ENCODE results near the gene CMTM4.
A peak's percentile ranks its signal among the peaks of the same experiment; 100 is the strongest.

CMTM4 gene

GRCh38 chr16:66696669-66697630 lies at the start of gene CMTM4:
TSS of gene CMTM4 (minus strand) at chr16:66696743. CDS start at chr16:66696525, 218 bp downstream.
- peak; percentile 30 for TF ChIP-seq CTCF (IDR thresholded peaks at IDR 0.05; ENCODE audit: borderline replicate concordance, control extremely low read depth, extremely low read depth, insufficient read depth, missing control alignments)
- in situ Hi-C loops (cut with MboI; ENCODE audit: low sequenced_read_pairs, unreplicated experiment) = no loop called here
- peak; percentile 97 for DNase-seq (ENCODE audit: low spot score)

- in situ Hi-C loops (cut with MboI; ENCODE audit: low sequenced_read_pairs, unreplicated experiment) = no loop called here
- TF ChIP-seq CTCF (IDR thresholded peaks at IDR 0.05; ENCODE audit: borderline replicate concordance, control extremely low read depth, extremely low read depth, insufficient read depth, missing control alignments) = no peak
- DNase-seq (ENCODE audit: low spot score) = no peak
Measured at GRCh38 chr16:66746048-66746447, 49.5 kb upstream of the CMTM4 start.

GRCh38 chr16:66741950-66742808 lies 45.6 kb upstream of the CMTM4 start:
- TF ChIP-seq CTCF (IDR thresholded peaks at IDR 0.05; ENCODE audit: borderline replicate concordance, control extremely low read depth, extremely low read depth, insufficient read depth, missing control alignments) = no peak
- in situ Hi-C loops (cut with MboI; ENCODE audit: low sequenced_read_pairs, unreplicated experiment) = no loop called here
- no peak for DNase-seq (ENCODE audit: low spot score)

- no peak for DNase-seq (ENCODE audit: low spot score)
- in situ Hi-C loops (cut with MboI; ENCODE audit: low sequenced_read_pairs, unreplicated experiment) = no loop called here
- no peak for TF ChIP-seq CTCF (IDR thresholded peaks at IDR 0.05; ENCODE audit: borderline replicate concordance, control extremely low read depth, extremely low read depth, insufficient read depth, missing control alignments)
Measured at GRCh38 chr16:66741169-66741900, 44.8 kb upstream of the CMTM4 start.

GRCh38 chr16:66740533-66740932 lies 44.0 kb upstream of the CMTM4 start:
- DNase-seq (ENCODE audit: low spot score) = no peak
- TF ChIP-seq CTCF (IDR thresholded peaks at IDR 0.05; ENCODE audit: borderline replicate concordance, control extremely low read depth, extremely low read depth, insufficient read depth, missing control alignments) = no peak
- in situ Hi-C loops (cut with MboI; ENCODE audit: low sequenced_read_pairs, unreplicated experiment) = no loop called here

GRCh38 chr16:66740010-66740409 lies 43.5 kb upstream of the CMTM4 start:
- peak; percentile 62 for DNase-seq (ENCODE audit: low spot score)
- in situ Hi-C loops (cut with MboI; ENCODE audit: low sequenced_read_pairs, unreplicated experiment) = no loop called here
- TF ChIP-seq CTCF (IDR thresholded peaks at IDR 0.05; ENCODE audit: borderline replicate concordance, control extremely low read depth, extremely low read depth, insufficient read depth, missing control alignments) = peak; percentile 20

All from GM13976 (cell line).